AG10803 (cell line): ENCODE data around the gene SMPX.
A peak's percentile ranks its signal among the peaks of the same experiment; 100 is the strongest.

ENCODE experiments used
- DNase-seq: peaks from one replicate; pipeline ENCODE4 v3.0.0; 2010; ENCODE audit warnings: low read depth
- H3K4me3 ChIP-seq: 2 replicates; pipeline ENCODE4 v1.5.1; 2011; ENCODE audit warnings: mild to moderate bottlenecking, low read length, control low read depth
- CTCF ChIP-seq: conservative IDR thresholded peaks from 2 replicates; pipeline ENCODE4 v1.5.1; 2011; ENCODE audit warnings: mild to moderate bottlenecking, low read length, control low read depth, inconsistent platforms

SMPX gene

DNA sequence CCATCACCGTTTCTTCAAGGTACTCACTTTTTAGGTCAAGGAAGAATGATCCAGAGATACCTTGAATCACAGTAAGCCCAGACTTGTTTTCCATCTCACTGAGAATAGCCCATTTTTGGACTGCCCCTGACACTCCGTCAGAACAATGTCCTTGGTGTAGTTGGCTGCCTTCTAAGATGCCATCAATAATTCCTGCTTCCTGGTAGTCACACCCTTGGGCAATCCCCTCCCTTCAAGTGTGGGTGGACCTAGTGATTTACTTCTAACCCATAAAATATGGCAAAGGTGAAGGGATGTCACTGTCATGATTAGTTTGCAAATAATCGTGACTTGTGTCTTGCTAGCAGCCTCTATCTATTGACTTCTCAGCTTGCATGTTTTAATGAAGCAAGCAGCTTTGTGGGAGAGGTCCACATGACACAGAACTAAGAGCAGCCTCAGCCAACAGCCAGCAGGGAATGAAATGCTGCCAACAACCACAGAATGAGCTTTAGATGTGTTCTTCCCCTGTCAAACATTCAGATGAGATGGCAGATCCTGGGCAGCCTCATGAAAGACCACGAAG, 79.8 kb downstream of the SMPX start:
- no peak for TF ChIP-seq CTCF
- no peak for DNase-seq
- H3K4me3 ChIP-seq: no peak overlapping the region

GRCh38 chrX:21675931-21676330, 82.0 kb downstream of the SMPX start:
- H3K4me3 ChIP-seq: no peak overlapping the region
- TF ChIP-seq CTCF: no peak
- DNase-seq: no peak

- H3K4me3 ChIP-seq: no peak overlapping the region
- no peak for DNase-seq
- no peak for TF ChIP-seq CTCF
These were observed 83.3 kb downstream of the SMPX start for GRCh38 chrX:21674430-21675186.

- no peak for TF ChIP-seq CTCF
- no peak overlapping the region for H3K4me3 ChIP-seq
- peak; percentile 15 for DNase-seq
These were observed 91.2 kb downstream of the SMPX start for GRCh38 chrX:21666679-21667078.

DNA sequence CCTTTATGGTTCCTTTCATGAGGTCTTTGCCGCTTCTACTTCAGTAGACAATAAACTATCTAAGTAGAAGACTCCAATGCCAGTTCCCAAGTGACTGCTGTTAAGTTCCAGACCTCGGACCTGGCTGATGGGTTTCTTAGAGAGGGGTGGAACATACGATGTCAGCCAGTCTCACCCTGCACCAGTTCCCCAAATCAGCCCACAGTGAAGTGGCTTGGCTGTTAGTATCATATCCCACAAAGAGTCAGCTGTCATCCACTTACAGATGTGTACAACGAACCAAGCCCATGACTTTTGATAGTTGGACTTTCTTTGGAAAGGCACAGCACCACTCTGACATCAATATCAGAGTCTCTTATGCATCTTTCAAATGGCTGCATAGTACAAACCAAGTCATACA, 91.7 kb downstream of the SMPX start:
- no peak overlapping the region for H3K4me3 ChIP-seq
- TF ChIP-seq CTCF: no peak
- no peak for DNase-seq

DNA sequence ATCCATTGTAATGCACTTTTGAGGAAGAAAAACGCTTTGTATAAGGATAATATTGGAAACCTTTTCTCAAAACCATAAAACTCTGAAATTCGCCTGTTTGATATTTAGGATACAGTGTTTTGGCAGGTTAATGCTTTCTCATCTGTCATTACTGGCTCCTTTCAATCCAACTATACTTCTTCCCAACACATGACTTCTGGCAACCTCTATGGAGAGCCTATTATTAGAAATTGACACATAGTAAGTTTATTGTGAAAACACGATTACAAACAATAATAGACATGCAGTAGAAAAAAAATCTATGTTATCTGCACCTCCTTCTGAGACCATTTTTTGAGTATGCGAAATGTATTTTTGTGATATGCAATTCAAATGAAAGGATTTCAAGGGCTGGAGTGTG, 95.2 kb downstream of the SMPX start:
- DNase-seq: no peak
- no peak for TF ChIP-seq CTCF
- H3K4me3 ChIP-seq: no peak overlapping the region

DNA sequence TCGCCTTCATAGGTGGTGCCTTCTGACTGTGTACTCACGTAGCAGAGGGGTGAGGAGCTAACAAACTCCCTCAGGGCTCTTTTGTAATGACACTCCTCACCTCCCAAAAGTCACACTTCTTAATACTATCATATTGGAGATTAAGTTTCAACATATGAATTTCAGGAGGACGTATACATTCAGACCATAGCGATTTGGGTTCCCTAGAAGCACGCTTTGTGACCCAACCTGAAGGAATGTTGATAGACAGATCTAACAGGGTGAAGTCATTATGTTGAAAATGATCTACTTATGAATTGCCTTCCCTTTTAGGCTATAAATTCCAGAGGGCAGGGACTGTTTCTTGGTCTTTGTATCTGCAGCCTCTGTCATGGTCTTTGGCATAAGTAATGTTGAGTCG, 96.6 kb downstream of the SMPX start:
- no peak for DNase-seq
- no peak overlapping the region for H3K4me3 ChIP-seq
- no peak for TF ChIP-seq CTCF
